HG03520 (cell line): Measurements from ENCODE around the gene MAP3K6.
"Not testable (repeated sequence)": the region's sequence is repeated elsewhere in the genome, so short reads cannot be mapped to it uniquely, and the experiment has no call there.

Source experiments
- ATAC-seq: cut with Tn5 transposase; IDR thresholded peaks from one replicate; pipeline ENCODE4 v1.9.1; 2021; ENCODE audit warnings: mild to moderate bottlenecking, moderate library complexity; ENCODE audit not compliant: unreplicated experiment

MAP3K6 gene

GRCh38 chr1:27366411-27367159 lies at the start of gene MAP3K6:
Gene MAP3K6 (minus strand): TSS chr1:27366961. CDS start chr1:27366597, 364 bp downstream.
- ATAC-seq = no peak

- ATAC-seq = no peak
These were observed 47.3 kb upstream of the MAP3K6 start for GRCh38 chr1:27414091-27414490.

GRCh38 chr1:27413004-27413403 lies 46.2 kb upstream of the MAP3K6 start:
- ATAC-seq = no peak

- no peak for ATAC-seq
These were observed 45.7 kb upstream of the MAP3K6 start for GRCh38 chr1:27412502-27412901.

GRCh38 chr1:27410709-27411108 lies 43.9 kb upstream of the MAP3K6 start:
- ATAC-seq = no peak

GRCh38 chr1:27409669-27410068 lies 42.9 kb upstream of the MAP3K6 start:
- no peak for ATAC-seq

GRCh38 chr1:27408151-27408550 lies 41.4 kb upstream of the MAP3K6 start:
- no peak for ATAC-seq

- not testable (repeated sequence) for ATAC-seq
These were observed 40.0 kb upstream of the MAP3K6 start for GRCh38 chr1:27406791-27407190.

- no peak for ATAC-seq
These were observed 39.6 kb upstream of the MAP3K6 start for GRCh38 chr1:27406362-27406680.

GRCh38 chr1:27405598-27406361 lies 39.0 kb upstream of the MAP3K6 start:
- ATAC-seq = not testable (repeated sequence)

GRCh38 chr1:27405074-27405473 lies 38.3 kb upstream of the MAP3K6 start:
- ATAC-seq = no peak

GRCh38 chr1:27403931-27404330 lies 37.2 kb upstream of the MAP3K6 start:
- ATAC-seq = no peak

GRCh38 chr1:27403065-27403726 lies 36.4 kb upstream of the MAP3K6 start:
- ATAC-seq = no peak

- no peak for ATAC-seq
These were observed 35.6 kb upstream of the MAP3K6 start for GRCh38 chr1:27402349-27402754.

GRCh38 chr1:27400963-27401341 lies 34.2 kb upstream of the MAP3K6 start:
- no peak for ATAC-seq

- ATAC-seq = no peak
These were observed 33.6 kb upstream of the MAP3K6 start for GRCh38 chr1:27400082-27400962.

- no peak for ATAC-seq
These were observed 32.7 kb upstream of the MAP3K6 start for GRCh38 chr1:27399251-27400025.

- ATAC-seq = no peak
These were observed 31.8 kb upstream of the MAP3K6 start for GRCh38 chr1:27398405-27399149.

GRCh38 chr1:27397749-27398148 lies 31.0 kb upstream of the MAP3K6 start:
- ATAC-seq = no peak
